Raji (cell line): Measurements from ENCODE around the gene GRK5.

Source experiments
- POLR2A ChIP-seq: IDR thresholded peaks from 2 replicates; pipeline ENCODE4 v1.6.1; 2011; ENCODE audit warnings: low read depth, low read length, control low read depth; ENCODE audit not compliant: insufficient read depth

The GRK5 gene

DNA sequence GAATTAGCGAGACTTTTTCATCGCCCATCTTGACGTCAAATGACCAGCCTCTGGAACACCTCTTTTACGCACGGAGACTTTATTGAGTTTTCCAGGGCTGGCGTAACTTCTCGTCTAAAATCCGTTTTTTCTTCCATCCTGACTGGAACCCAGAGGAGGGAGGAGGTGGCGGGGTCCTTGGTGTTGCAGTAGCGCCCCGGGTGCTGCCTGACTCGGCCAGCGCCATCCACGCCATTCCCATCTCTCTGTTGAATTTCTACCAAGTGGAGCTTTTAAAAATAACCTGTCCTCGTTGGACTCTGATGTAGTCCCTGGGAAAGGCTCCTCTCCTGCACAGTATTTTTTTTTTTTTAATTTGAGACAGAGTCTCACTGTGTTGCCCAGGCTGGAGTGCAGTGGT is 179.3 kb downstream of the GRK5 start:
- no peak for TF ChIP-seq POLR2A

DNA sequence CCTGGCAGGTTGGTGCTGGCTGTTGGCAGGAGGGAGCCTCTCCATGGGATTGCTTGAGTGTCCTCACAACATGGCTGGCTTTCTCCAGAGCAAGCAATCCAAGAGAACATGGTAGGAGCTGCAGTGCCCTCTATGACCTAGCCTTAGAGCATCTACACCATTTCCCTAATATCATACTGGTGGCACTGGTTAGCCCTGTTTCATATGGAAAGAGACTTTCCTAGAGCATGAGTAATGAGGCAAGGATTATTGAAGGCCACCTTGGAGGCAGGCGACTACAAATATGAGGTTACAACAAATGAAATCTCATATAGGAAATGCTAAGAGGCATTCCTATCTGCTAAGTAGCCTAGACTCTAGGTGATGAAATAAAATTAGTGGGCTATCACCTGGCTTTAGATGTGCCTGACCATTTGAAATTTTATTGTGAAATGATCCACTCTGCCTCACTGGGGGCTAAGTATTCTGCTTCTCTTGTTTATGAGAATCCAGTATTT is 181.5 kb downstream of the GRK5 start:
- TF ChIP-seq POLR2A, result no peak

DNA sequence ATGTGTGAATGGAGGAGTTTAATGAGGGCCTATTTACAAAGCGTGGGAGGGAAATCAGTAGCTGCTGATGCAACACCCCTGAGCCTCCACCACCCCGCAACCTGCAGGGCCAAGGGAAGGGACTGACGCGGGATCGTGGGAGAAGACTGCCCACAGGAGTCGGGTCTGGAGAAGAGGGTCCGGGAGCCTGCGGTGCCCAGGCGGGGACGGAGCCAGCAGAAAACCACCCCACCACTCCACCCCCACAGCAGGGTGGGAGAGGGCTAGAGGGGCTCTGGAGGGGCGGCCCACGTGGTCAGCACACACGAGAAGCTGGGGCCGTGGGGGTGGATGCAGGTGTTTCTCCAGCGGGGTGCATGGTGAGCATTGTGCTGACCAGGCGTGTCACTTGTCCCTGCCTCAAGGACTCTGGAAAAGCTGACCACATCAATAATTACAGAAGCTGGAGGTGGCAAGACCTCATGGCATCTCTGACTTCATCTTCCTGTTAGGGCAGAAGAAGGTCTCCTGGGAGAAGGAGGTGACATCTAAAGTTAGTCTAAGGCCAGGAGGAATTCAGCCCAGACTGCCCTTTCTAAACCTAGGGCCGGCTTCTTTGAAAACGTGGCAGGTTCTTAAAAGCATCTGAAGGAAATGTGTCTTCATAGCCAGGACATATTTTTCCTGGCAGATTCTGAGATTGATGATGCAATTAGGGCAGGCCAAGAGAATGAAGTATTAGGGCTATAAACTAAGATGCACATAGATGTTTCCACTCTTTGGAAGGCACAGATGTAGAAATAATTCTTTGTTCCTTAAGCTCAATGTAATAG is 184.3 kb downstream of the GRK5 start:
- TF ChIP-seq POLR2A, result no peak

DNA sequence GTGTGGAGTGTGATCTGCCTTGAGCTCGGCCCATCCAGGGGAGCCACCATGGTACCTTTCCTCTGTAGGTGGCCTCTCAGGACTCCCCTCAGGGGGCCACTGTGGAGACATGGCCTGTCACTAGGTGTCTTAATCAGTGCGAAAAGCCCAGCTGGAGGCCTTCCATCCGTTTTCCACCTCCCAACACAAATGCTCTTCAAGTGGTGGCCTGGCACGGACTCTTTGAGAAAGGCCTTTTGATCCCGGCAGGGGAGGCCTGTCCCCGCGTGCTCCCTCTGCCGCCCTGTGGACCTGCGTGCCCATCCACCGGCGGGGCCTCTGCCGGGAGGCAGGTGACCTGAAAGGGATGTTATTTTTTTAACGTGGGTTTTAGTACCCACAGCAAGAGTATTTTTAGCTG is 185.6 kb downstream of the GRK5 start:
- no peak for TF ChIP-seq POLR2A

DNA sequence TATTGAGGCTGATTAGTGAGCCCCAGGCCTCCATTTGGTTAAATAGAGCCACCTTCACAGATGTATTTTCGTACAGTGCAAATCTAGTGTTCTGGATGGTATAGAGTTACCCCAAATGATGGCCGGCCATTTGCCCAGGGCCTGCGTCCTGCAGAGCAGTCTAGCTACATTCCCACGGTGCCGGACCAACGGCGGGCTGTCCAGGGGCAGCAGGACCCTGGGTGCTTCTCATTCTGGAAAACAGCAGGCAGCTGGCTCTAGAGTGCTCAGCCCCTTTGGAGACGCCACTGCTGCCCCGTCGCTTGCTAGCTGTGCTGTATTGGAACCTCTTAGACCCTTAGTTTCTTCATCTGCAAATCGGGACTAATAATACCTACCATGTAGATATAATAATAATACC is 186.1 kb downstream of the GRK5 start:
- no peak for TF ChIP-seq POLR2A

DNA sequence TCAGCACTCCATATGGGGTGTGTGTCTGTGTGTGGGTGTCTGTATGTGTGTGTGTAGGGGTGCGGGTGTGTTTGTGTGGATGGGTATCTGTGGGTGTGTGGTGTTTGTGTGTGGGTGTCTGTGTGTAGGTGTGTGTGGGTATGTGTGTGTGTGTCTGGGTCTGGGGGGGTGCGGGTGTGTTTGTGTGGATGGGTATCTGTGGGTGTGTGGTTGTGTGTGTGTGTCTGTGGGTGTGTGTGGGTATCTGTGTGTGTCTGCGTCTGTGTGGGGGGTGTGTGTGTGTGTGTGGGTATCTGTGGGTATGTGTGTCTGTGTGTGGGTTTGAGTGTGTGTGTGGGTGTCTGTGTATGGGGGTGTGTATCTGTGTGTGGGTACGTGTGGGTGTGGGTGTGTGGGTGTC is 186.5 kb downstream of the GRK5 start:
- no peak for TF ChIP-seq POLR2A

DNA sequence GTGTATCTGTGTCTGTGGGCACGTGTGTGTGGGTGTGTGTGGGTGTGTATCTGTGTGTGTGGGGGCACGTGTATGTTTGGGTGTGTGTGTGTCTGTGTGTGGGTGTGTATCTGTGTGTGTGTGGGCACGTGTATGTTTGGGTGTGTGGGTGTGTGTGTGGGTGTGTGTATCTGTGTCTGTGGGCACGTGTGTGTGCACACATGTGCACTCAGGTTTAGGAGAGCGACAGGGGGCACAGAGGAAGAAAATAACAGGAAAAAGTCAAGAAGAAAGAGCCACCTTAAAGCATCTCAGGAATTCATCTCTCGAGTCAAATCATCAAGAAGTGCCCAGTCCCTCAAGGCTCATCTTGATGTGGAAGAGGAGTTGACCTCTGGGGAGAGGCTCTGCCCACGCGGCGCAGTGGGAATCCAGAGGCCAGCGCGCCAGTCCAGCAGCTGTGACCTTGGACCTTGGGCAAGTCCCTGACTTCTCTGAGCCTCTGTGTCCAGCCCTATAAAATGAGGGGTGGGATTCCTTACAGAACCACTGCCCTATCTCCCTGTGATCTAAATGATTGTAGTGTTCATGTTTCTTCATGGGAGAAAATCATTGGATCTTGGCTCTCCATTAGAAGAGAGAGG is 187.4 kb downstream of the GRK5 start:
- no peak for TF ChIP-seq POLR2A

DNA sequence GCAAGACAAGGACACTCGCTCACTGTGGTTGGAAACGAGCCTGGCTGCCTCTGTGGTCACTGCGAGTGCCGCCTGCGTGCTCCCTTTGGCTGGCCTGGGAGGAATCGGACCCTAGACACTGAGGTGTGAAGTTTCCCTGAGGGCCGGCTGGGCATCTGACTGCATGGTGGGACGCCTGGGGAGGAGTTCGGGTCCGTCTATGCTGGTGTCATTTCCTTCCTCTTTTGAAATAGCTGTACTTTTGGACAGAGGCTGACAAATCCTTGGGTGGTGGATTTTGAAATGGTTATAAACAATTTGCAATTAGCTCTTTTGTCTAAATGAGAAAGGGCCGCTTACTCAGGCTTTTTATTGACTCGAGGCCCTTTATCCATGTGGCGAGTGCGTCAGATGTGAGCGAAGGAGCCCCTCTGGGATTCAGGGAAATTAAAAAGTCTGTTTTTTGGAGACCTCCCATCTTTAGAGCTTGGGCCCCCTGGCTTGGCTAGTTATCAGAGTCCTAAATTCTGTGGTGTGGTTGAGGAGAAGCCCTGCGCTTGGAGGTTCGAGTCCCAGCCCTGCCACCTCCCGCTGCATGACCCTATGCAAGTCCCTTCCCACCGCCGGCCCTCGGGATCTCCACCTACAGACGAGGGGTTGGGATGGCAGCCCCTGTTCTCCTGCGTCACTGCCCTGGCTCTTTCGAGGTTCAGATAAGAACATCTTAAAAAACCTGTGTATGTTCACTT is 188.1 kb downstream of the GRK5 start:
- TF ChIP-seq POLR2A, result no peak

DNA sequence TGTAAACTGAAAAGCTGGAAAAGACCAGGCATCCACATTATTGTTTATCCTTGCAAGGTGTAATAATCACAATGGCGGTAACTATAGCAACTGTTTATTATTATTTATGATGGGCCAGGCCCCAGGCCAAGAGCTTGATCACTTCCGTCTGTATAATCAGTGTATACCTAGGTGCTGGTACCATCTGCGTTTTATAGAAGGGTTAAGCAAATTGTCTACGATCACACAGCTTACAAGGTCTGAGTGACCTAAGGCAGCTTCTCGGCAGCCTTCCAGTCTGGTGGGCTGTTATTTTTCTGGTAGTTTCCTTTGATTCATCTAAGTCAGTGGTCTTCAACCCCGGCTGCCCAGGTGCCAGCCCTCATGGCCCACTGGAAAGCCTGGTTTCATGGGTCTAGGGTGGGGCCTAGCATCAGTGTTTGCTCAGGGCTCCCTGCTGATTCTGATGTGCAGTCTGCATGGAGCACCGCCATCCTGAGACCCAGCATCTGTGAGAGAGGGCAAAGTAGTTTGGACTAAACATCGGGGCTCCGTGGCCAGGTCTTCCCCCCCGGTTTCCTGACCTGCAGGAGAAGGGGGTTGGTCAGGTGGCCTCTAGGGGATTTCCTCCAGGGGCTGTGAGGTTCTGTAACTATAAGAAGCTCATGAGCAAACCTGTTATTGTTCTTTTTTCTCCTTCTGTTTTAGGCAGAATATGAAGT is 188.8 kb downstream of the GRK5 start:
- no peak for TF ChIP-seq POLR2A

DNA sequence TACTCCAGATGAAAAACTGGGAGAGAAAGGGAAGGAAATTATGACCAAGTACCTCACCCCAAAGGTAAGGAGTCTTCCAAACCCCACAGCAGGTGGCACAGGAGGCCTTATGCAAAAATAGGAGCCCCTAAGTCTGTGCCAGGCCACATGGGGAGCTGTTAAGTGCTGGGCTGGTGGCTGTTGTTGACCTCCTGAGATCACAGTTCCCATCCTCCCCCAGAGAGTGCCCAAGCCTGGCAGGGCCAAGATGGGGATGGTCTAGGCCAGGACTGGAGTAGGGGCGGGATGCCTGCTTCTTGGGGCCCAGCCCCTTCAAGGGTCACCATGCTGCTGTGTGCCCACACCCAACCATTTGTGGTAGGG is 189.3 kb downstream of the GRK5 start:
- no peak for TF ChIP-seq POLR2A

DNA sequence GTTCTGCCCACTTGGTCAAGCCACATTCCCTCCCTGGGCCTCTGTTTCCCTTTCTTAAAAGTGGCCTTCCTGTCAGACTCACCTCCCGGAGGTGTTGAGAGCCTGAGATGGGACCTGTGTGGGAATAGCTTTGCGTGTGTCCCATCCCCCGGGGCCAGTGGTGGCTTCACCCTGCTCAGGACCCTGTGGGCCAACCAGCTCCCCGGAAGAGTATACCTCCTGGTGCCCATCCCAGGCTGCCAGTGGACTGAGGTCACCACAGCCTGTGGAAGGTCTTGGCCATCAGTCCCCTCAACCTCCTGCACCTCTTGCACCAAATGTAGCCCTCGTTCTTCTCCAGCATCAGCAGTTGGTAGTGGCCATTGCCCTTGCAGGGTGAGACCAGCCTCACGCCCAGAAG is 190.0 kb downstream of the GRK5 start:
- TF ChIP-seq POLR2A, result no peak

DNA sequence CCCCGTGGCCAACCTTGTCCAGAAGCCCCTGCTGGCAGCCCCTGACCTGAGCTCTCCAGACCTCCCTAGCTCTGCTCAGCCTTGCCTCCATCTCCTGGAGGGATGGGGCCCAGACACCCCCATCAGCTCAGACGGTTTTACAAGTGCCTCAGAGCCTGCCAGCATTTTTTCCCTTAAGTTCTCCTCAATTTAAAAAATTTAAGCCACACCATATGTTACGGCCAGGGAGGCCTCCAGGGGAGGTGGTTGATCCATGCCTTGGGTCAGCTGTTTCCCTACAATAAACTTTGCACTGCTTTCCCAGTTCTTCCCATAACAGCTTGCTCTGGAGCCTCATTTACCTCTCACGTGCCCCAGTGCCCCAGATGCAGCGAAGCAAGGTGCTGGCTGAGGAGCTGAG is 191.6 kb downstream of the GRK5 start:
- no peak for TF ChIP-seq POLR2A

DNA sequence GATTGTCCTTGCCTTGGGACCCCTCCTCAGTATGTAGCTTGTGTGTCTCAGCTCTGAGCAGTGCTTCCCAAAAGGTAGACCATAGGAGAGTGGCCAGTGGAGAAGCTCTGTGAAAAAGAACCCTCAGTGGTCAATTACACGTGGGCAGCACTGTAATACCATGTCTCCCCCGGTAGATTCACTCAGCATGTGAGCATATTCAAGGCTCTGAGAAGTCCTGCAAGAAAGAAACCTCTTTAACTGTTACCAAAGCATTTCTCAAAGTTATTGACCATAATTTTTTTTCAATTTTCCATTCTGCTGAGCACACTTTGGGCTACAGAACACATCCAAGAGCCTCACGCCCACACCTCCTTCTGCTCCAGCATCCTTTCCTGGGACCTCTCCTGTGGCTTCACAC is 192.1 kb downstream of the GRK5 start:
- no peak for TF ChIP-seq POLR2A

DNA sequence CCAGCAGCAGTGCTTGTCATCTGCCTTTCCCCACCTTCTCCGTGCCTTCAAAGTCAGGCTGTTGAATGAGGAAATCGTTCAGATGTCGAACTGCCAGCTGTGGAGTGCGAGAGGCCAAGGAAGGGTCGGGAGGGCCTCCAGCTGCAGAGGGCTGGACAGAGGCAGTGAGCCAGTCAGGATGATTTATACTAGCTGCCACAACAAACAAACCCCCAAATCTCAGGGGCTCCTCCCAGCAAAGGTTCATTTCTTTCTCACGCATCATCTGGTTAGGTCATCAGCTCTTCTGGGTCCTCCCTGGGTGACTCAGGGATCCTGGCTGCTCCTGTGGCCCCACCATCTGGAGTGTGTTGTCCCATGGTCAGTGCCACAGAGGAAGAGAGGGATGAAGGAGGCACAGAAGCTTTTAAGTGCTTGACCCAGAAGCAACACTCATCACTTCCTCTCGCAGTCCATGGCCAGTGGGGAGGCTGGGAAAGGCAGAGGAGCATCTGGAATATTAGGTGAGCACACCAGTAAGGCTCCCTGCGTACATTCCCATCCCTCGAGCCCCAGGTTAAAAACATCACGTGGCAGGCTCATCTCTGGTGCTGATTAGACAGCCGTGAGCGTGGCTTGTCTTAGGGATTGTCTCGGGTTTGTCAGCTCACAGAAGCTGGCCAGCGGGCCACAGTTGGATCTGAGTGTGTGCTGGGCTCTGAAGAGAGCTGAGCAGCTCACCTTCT is 194.5 kb downstream of the GRK5 start:
- no peak for TF ChIP-seq POLR2A

DNA sequence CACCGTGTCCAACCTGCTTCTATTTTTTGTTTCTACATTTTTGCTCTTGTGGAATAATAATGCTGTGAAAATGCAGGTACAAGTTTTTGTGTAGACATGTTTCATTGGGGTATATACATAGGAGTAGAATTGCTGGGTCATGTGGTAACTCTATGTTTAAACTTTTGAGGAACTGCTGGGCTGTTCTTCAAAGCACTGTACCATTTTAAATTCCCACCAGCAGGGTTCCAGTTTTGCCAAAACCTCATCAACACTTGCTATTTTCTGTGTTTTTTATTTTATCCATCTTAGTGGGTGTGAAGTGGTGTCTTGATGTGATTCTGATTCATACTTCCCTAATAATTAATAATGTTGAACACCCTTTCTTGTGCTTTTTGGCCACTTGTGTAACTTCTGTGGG is 196.6 kb downstream of the GRK5 start:
- TF ChIP-seq POLR2A, result no peak

DNA sequence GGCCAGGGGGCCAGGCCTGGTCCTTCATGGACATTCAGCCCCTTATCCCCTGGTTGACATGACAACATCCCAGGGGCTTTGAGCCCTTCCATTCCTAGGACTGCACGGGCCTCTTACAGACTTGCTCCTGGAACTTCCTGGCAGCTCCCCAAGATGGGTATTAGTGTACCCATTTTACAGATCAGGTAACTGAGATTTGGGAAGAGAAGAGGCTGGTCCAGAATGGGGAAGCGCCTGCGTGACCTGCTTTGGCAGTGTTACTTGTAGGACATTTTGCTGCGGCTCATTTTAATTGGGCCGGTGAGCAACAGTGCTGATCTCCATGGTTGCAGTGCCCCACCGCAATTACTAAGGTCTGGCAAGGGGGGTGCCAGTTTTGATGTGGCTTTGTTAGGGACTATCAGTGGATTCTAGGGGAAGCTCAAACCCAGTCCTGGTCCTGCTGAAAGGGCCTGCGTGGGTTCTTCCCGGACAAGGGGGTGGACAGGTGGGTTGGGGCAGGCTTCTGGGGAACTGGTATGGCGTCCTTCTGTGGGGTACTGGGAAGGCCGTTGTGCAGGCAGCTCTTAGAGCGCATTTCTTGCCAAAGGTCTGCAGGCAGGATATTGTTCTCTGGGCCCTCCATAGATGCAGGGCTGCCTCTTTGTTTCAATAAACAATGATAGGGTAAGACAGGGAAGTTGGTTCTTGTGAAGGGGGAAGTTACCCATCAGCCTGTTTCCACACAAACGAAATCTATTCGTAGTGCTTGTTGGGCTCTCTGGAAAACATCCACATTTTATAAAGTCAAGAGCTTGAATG is 197.5 kb downstream of the GRK5 start:
- TF ChIP-seq POLR2A, result no peak
